HG03354 (cell line): ENCODE data around the gene PKIG.
"Not testable (repeated sequence)": the region's sequence is repeated elsewhere in the genome, so short reads cannot be mapped to it uniquely, and the experiment has no call there.

ENCODE experiments used
- ATAC-seq: cut with Tn5 transposase; IDR thresholded peaks from one replicate; pipeline ENCODE4 v1.9.1; 2021; ENCODE audit warnings: mild to moderate bottlenecking; ENCODE audit not compliant: unreplicated experiment, poor library complexity, severe bottlenecking

Gene PKIG

GRCh38 chr20:44650771-44651433, 68.5 kb downstream of the PKIG start:
- ATAC-seq, result peak; percentile 10

GRCh38 chr20:44651434-44651683, 69.0 kb downstream of the PKIG start:
- no peak for ATAC-seq

- ATAC-seq, result peak; percentile 37
These were observed 69.5 kb downstream of the PKIG start, which contains the start of gene ADA for GRCh38 chr20:44651684-44652423. Gene ADA, minus strand, starts transcription at chr20:44651699. Its CDS starts 92 bp downstream, at chr20:44651607.

- ATAC-seq, result no peak
These were observed 71.2 kb downstream of the PKIG start for GRCh38 chr20:44653546-44653945.

GRCh38 chr20:44654210-44654609, 71.8 kb downstream of the PKIG start:
- ATAC-seq, result not testable (repeated sequence)

- ATAC-seq, result no peak
These were observed 74.1 kb downstream of the PKIG start for GRCh38 chr20:44656448-44656847.

GRCh38 chr20:44657875-44658274, 75.5 kb downstream of the PKIG start:
- ATAC-seq, result no peak

- ATAC-seq, result no peak
These were observed 76.4 kb downstream of the PKIG start for GRCh38 chr20:44658810-44659209.

- ATAC-seq, result no peak
These were observed 77.6 kb downstream of the PKIG start for GRCh38 chr20:44659931-44660330.

GRCh38 chr20:44660581-44660980, 78.2 kb downstream of the PKIG start:
- no peak for ATAC-seq

GRCh38 chr20:44662261-44662660, 79.9 kb downstream of the PKIG start:
- ATAC-seq, result no peak

- no peak for ATAC-seq
These were observed 81.8 kb downstream of the PKIG start for GRCh38 chr20:44664131-44664530.

GRCh38 chr20:44666066-44666465, 83.7 kb downstream of the PKIG start:
- ATAC-seq, result no peak
